K562 (cell line): Measurements from ENCODE around the gene SPATA25. TPM values are rescaled to one million over a fixed set of nuclear protein-coding genes. Genes with fewer than 3 reads are reported as not detected.

Experiments used
- ATAC-seq: fragments of 200-7000 bp; cut with Tn5 transposase; 3 replicates; pipeline ENCODE4 v1.9.1; 2020; ENCODE audit warnings: moderate library complexity
- BruUV-seq: library from RNA; stranded (reverse); fragments of 400-500 nt; replicated peaks from 2 replicates; lab custom pipeline; 2021; lab: Mats Ljungman, UMichigan
- CTCF ChIA-PET: fragments of 300-600 bp; formaldehyde crosslinking; extraction: SDS; loops from one replicate; lab custom pipeline; 2021; ENCODE audit warnings: low intra/inter-chr PET ratio; lab: Yijun Ruan, JAX
- POLR2A ChIA-PET: fragments of 300-600, 350-650 bp; sonication (Branson Sonifier 250); formaldehyde crosslinking; extraction: SDS; loops from one replicate; lab custom pipeline; 2021; ENCODE audit warnings: antibody characterized with exemption, inconsistent platforms; lab: Yijun Ruan, JAX
- DNase-seq, 4 experiments: peaks; one replicate each; pipeline versions ENCODE4 v3.0.0 to v3.0.0-alpha.2; 2011 to 2018; ENCODE audit warnings: low spot score in 3 of 4, mixed read lengths in 3 of 4; ENCODE audit errors: extremely low read depth in 1 of 4
- FAIRE-seq: peaks from 2 replicates; lab custom pipeline; 2011; peaks lifted over from hg19 to GRCh38; lab: Jason Lieb, UNC
- H2AFZ ChIP-seq: 2 replicates; pipeline ENCODE4 v1.6.0; 2011; ENCODE audit warnings: low read depth, low read length, control low read depth, inconsistent platforms
- H3K27ac ChIP-seq: fragments of 200-600 bp; 3 replicates; pipeline ENCODE4 v1.8.0; 2011; ENCODE audit warnings: low read depth, mild to moderate bottlenecking, control low read depth, inconsistent platforms, low read length, moderate library complexity, mixed read lengths; ENCODE audit errors: extremely low read depth
- H3K27me3 ChIP-seq, 2 experiments: fragments of 300-600 bp in 1 of 2; 2 replicates in 1 of 2; 3 replicates in 1 of 2; pipeline versions ENCODE4 v1.6.0 to v1.8.0; 2011; ENCODE audit warnings: inconsistent platforms in 2 of 2, low read length in 2 of 2, mild to moderate bottlenecking in 1 of 2, mixed read lengths in 1 of 2, moderate library complexity in 1 of 2; ENCODE audit not compliant: control insufficient read depth in 2 of 2, insufficient read depth in 2 of 2
- H3K36me3 ChIP-seq: fragments of 300-600 bp; 3 replicates; pipeline ENCODE4 v1.8.0; 2011; ENCODE audit warnings: mild to moderate bottlenecking, low read length, inconsistent platforms; ENCODE audit not compliant: control insufficient read depth, insufficient read depth
- H3K4me1 ChIP-seq, 2 experiments: fragments of 200-600 bp in 1 of 2; replicated peaks in 1 of 2; 2 replicates in 1 of 2; 3 replicates in 1 of 2; pipeline versions ENCODE4 v1.5.1 to v1.8.0; 2011; ENCODE audit warnings: inconsistent platforms in 2 of 2, low read length in 2 of 2, mild to moderate bottlenecking in 1 of 2, mixed read lengths in 1 of 2, moderate library complexity in 1 of 2; ENCODE audit not compliant: control insufficient read depth in 2 of 2, insufficient read depth in 2 of 2
- H3K4me2 ChIP-seq: 2 replicates; pipeline ENCODE4 v1.6.1; 2011; ENCODE audit warnings: low read length, control low read depth, inconsistent platforms, mixed read lengths; ENCODE audit not compliant: insufficient read depth
- H3K4me3 ChIP-seq: fragments of 200-600 bp; sonication (generic), shearing (Covaris generic); 2 replicates; pipeline ENCODE4 v1.5.1; 2016; ENCODE audit warnings: control low read depth, inconsistent platforms
- H3K79me2 ChIP-seq: fragments of 200-600 bp; 3 replicates; pipeline ENCODE4 v1.8.0; 2011; ENCODE audit warnings: low read length, inconsistent platforms; ENCODE audit not compliant: control insufficient read depth, insufficient read depth
- H3K9ac ChIP-seq, 2 experiments: 2 replicates each; pipeline versions ENCODE4 v1.6.0 to v1.6.1; 2011; ENCODE audit warnings: low read depth in 2 of 2, low read length in 2 of 2, control low read depth in 1 of 2, inconsistent platforms in 1 of 2, mild to moderate bottlenecking in 1 of 2, mixed read lengths in 1 of 2; ENCODE audit not compliant: insufficient read depth in 1 of 2
- H3K9me1 ChIP-seq: one replicate; pipeline ENCODE4 v1.6.0; 2011; ENCODE audit warnings: inconsistent platforms, mild to moderate bottlenecking, low read length, moderate library complexity; ENCODE audit not compliant: control insufficient read depth, insufficient read depth
- H3K9me3 ChIP-seq: replicated peaks from 2 replicates; pipeline ENCODE4 v1.5.1; 2011; ENCODE audit warnings: low read depth, low read length, inconsistent platforms; ENCODE audit not compliant: control insufficient read depth, insufficient read depth
- H4K20me1 ChIP-seq: replicated peaks from 2 replicates; pipeline ENCODE4 v1.6.1; 2011; ENCODE audit warnings: low read length, inconsistent platforms, mixed read lengths; ENCODE audit not compliant: control insufficient read depth, insufficient read depth
- CEBPG ChIP-seq, 3 experiments: fragments of 200-800 bp in 1 of 3; sonication (Bioruptor generic) in 1 of 3; sonication (generic) in 1 of 3; formaldehyde crosslinking in 1 of 3; IDR thresholded peaks in 2 of 3; conservative IDR thresholded peaks in 1 of 3; 2 replicates each; pipeline versions ENCODE4 v1.6.1 to v1.8.0; 2016 to 2022; ENCODE audit warnings: missing compliant biosample characterization in 2 of 3, missing genetic modification characterization in 2 of 3, mild to moderate bottlenecking in 1 of 3, missing genetic modification reagents in 1 of 3
- MAFK ChIP-seq: IDR thresholded peaks from 2 replicates; pipeline ENCODE4 v1.6.1; 2011; ENCODE audit warnings: low read length, improper control_type of control experiment
- MBD1 ChIP-seq: fragments of 250-450 bp; sonication (Bioruptor Pico); IDR thresholded peaks from 2 replicates; pipeline ENCODE4 v1.8.0; 2022; ENCODE audit warnings: inconsistent platforms
- MEIS2 ChIP-seq: fragments of 450-650 bp; IDR thresholded peaks from 2 replicates; pipeline ENCODE4 v1.6.1; 2014; ENCODE audit warnings: mild to moderate bottlenecking; ENCODE audit not compliant: partially characterized antibody
- MTA2 ChIP-seq: fragments of 450-650 bp; IDR thresholded peaks from 2 replicates; pipeline ENCODE4 v1.6.1; 2016; ENCODE audit warnings: low read depth
- NONO ChIP-seq, 2 experiments: fragments of 200-400 bp in 1 of 2; fragments of 450-650 bp in 1 of 2; formaldehyde crosslinking in 1 of 2; IDR thresholded peaks; 2 replicates each; pipeline ENCODE4 v1.6.1; 2017; ENCODE audit warnings: low read depth in 2 of 2, mild to moderate bottlenecking in 2 of 2, moderate library complexity in 2 of 2, low read length in 1 of 2
- NR2F6 ChIP-seq: fragments of 450-650 bp; formaldehyde crosslinking; IDR thresholded peaks from 2 replicates; pipeline ENCODE4 v1.4.0; 2020; ENCODE audit warnings: mild to moderate bottlenecking
- SRSF9 ChIP-seq: fragments of 200-400 bp; formaldehyde crosslinking; IDR thresholded peaks from 2 replicates; pipeline ENCODE4 v1.6.1; 2017; ENCODE audit warnings: low read depth, low read length, borderline replicate concordance
- TCF3 ChIP-seq: sonication (generic); formaldehyde crosslinking; IDR thresholded peaks from 2 replicates; pipeline ENCODE4 v1.4.0; 2020; ENCODE audit warnings: mild to moderate bottlenecking, missing genetic modification reagents
- TFE3 ChIP-seq: fragments of 450-650 bp; formaldehyde crosslinking; IDR thresholded peaks from 2 replicates; pipeline ENCODE4 v1.4.0; 2020; ENCODE audit warnings: mild to moderate bottlenecking, mixed read lengths
- USF2 ChIP-seq: sonication (generic); formaldehyde crosslinking; IDR thresholded peaks from 2 replicates; pipeline ENCODE4 v1.5.0; 2020; ENCODE audit warnings: missing genetic modification reagents
- ZC3H11A ChIP-seq: IDR thresholded peaks from 2 replicates; pipeline ENCODE4 v1.6.1; 2012; ENCODE audit warnings: low read depth, low read length, improper control_type of control experiment
- ZNF280A ChIP-seq: fragments of 450-650 bp; IDR thresholded peaks from 2 replicates; pipeline ENCODE4 v1.6.1; 2018; ENCODE audit warnings: mild to moderate bottlenecking, low read depth; ENCODE audit not compliant: partially characterized antibody
- ZNF586 ChIP-seq: fragments of 450-650 bp; formaldehyde crosslinking; conservative IDR thresholded peaks from 2 replicates; pipeline ENCODE4 v1.4.0; 2020; ENCODE audit warnings: mild to moderate bottlenecking, moderate library complexity
- WGBS: fragments of 100-300 bp; shearing (Covaris generic); methylation state at CpG from one replicate; pipeline ENCODE4 v1.1.6; 2016; ENCODE audit warnings: low coverage, mixed read lengths; ENCODE audit not compliant: insufficient coverage; ENCODE audit errors: missing lambda C conversion rate; 5-methylcytosine and 5-hydroxymethylcytosine counted together
- in situ Hi-C: fragments of 300-500 bp; cut with MboI; formaldehyde crosslinking; loops from 4 replicates; pipeline ENCODE4 v1.15.0; 2018; ENCODE audit warnings: inconsistent platforms, mixed read lengths
- intact Hi-C: fragments of 100-400 bp; cut with micrococcal nuclease; formaldehyde crosslinking; loops from 2 replicates; pipeline ENCODE4 v1.14.2; 2022
- polyA plus RNA-seq, 8 experiments: library from polyadenylated mRNA; depleted of rRNA in 4 of 8; stranded (reverse) in 5 of 8; unstranded in 3 of 8; fragments of >200 nt; fragmentation: Nextera tagmentation in 2 of 8; fragmentation: Illumina TruSeq in 1 of 8; extraction: Ambion mirVana in 2 of 8; extraction: Trizol in 1 of 8; gene quantifications; 2 replicates each; pipeline versions ENCODE4 v1.2.1 to v1.2.3, GENCODE V29; 2011 to 2014; ENCODE audit warnings: inconsistent platforms in 1 of 8, missing spikeins in 1 of 8
- total RNA-seq, 7 experiments: library from RNA; depleted of rRNA in 6 of 7; stranded (reverse); fragments of >200 nt in 6 of 7; fragmentation: Illumina TruSeq in 2 of 7; extraction: Trizol in 2 of 7; gene quantifications; 2 replicates each; pipeline versions ENCODE4 v1.2.1 to v1.2.3, GENCODE V29; 2011 to 2021; ENCODE audit warnings: low replicate concordance in 1 of 7

Gene SPATA25
- total and polyA plus RNA-seq, 9 of the 15 experiments (the other 6 are each of a cell fraction or from before 2014, with no cell fraction given): 0.21 to 0.95 (median 0.53) TPM; not detected in 3

GRCh38 chr20:45892828-45893500 lies 5.5 kb upstream of the SPATA25 start:
- no peak for FAIRE-seq
- H3K4me2 ChIP-seq: no peak overlapping the region

More at GRCh38 chr20:45892828-45893500, 5.5 kb upstream of the SPATA25 start:
- no peak for DNase-seq
- no peaks in the 10 kb centered on the region for H3K9me1 ChIP-seq
- H3K36me3 ChIP-seq: peaks cover 43% of the 10 kb centered on the region; the same call in 2 of the 3 replicates
- no peaks in the 10 kb centered on the region for H3K27me3 ChIP-seq
- in situ Hi-C loops (no loop called here), intact Hi-C loops (loop anchor here (5.0 kb wide), 1 partner anchor 69 kb away; no protein-coding TSS in a partner anchor)
- ChIA-PET POLR2A (interaction anchor here (0.6 to 3.3 kb wide), 9 partner anchors 8 to 77 kb away, joined by 3 to 13 read pairs (median 6); partner anchors contain the start of genes PCIF1 and ZSWIM1), CTCF (interaction anchor here (0.6 to 2.7 kb wide), 2 partner anchors 70 to 94 kb away, joined by 3 to 9 read pairs; no protein-coding TSS in a partner anchor)
- no peaks in the 10 kb centered on the region for H4K20me1 ChIP-seq
- no peak overlapping the region for H3K4me3 ChIP-seq
- WGBS: 72% methylated on average over 4 of the region's 4 CpGs
- no peaks in the 10 kb centered on the region for H3K9me3 ChIP-seq
- no peak overlapping the region for H2AFZ ChIP-seq
- H3K27ac ChIP-seq: no peak overlapping the region
- peaks cover 7% of the 10 kb centered on the region; the same call in 1 of the 3 replicates for H3K79me2 ChIP-seq
- H3K4me1 ChIP-seq: peaks cover 7 to 30% of the 10 kb centered on the region in 2 experiments
- ATAC-seq: no peak
- BruUV-seq: no TSS peak
- H3K9ac ChIP-seq: peak overlapping the region in 1 of 2 experiments; percentile 14; a peak in 1 of 4 replicates
- TF ChIP-seq NR2F6 (CRISPR knock-in tag) (no peak), MAFK (no peak), ZNF280A (no peak), USF2 (CRISPR knock-in tag) (0 out of 2 replicates have a peak, but pooled peaks have one; percentile 17), TFE3 (peak; percentile 69), MBD1 (no peak), MTA2 (no peak), ZNF586 (no peak), SRSF9 (no peak), CEBPG (CRISPR knock-in tag; IDR thresholded peaks at IDR 0.05) (no peak), CEBPG (tag; conservative IDR thresholded peaks at IDR 0.05 in 1 of 2, IDR thresholded peaks at IDR 0.05 in 1 of 2) (no peak), ZC3H11A (no peak), MEIS2 (no peak), TCF3 (CRISPR knock-in tag) (no peak), NONO (IDR thresholded peaks at IDR 0.05; ENCODE audit: low read depth in 2 of 2, low read length in 1 of 2) (no peak)
